Esophagus muscularis mucosa (tissue), 3 donors: ENCODE data around the gene ZBTB7C.

Experiments
- CTCF ChIP-seq, 3 experiments: fragments of 200-600 bp in 2 of 3; fragments of 450-650 bp in 1 of 3; sonication (generic) in 2 of 3; IDR thresholded peaks; one replicate each; pipeline ENCODE4 v1.5.1; 2017 to 2019; ENCODE audit warnings: antibody characterized with exemption in 3 of 3, mild to moderate bottlenecking in 2 of 3, moderate library complexity in 1 of 3
- POLR2AphosphoS5 ChIP-seq, 2 donors: sonication (generic); formaldehyde crosslinking; IDR thresholded peaks; one replicate each; pipeline ENCODE4 v1.6.1; 2017; ENCODE audit warnings: antibody characterized with exemption in 2 of 2

- no peak for TF ChIP-seq CTCF (IDR thresholded peaks at IDR 0.05)
- no peak for TF ChIP-seq POLR2AphosphoS5 (IDR thresholded peaks at IDR 0.05)
Observed at GRCh38 chr18:48376934-48377333, 32.2 kb downstream of the ZBTB7C start.
